NOMO-1 treated with DMSO at 0.1 percent for 48 hours (cell line): ENCODE results near the gene EPHB1.
"Not testable (repeated sequence)": the region's sequence is repeated elsewhere in the genome, so short reads cannot be mapped to it uniquely, and the experiment has no call there.

Experiments
- DNase-seq: peaks from one replicate; lab custom pipeline; 2025; ENCODE audit not compliant: unreplicated experiment; lab: John Stamatoyannopoulos, UW

EPHB1 gene

DNA sequence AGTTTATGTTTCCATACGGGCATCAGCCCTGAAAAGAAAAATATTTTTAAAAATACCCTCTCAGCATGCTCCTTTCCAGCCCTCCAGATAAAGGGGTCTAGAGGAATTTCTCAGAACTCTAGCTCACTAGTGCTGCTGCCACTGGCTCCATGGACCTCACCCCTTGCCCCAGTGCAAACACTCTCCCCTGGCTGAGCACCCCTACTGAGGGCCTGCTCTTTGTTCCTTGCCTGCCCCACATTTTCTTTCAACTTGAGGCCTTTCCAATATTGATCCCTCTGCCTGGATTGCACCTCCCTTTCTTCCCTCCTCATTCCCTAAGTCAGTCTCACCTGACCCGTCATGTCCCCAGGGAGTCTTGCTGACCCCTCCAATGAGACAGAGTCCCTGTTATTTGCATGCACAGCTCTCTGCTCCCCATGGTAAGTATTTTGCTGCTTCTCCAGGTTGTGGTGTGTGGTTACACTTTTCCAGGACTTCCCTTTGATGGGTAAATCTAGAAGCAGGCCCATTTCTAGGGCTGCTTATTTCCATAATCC, 196.5 kb downstream of the EPHB1 start:
- no peak for DNase-seq

DNA sequence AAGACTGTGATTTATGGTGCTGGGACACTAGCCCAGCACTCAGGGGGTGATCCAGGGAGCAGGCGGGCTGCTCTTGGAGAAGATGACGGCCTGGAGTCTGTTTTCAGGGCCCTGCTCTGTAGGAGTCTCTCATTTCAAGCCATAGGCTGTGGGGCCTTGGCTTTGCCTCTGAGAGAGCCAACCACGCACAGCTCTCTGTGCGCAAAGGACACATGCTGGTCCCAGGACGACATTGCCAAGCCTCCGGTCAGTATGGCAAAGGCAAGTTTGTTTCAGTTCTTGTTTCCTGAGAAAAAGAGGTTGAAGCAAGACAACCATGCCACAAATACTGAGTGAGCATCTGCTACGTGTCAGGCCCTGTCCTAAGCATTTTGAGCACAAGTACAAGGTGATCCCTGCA, 197.1 kb downstream of the EPHB1 start:
- DNase-seq: no peak

DNA sequence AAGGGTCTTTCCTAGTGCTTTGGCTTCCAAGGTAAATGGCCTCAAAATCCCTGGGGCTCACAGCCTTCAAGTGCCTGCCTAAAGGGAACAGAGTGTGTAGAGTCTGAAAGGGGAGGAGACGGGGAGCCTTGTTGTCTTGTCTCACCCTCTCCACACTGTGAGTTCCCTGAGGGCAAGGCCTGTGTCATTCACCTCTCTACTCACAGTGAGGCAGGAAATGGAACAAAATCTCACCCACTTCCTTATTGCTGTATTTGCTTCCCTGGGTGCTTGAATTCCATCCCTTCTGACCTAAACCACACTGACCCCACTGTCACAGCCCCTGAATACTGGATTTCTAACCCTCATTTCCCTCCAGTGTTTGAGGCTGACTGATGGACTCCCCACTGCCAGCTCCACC, 197.5 kb downstream of the EPHB1 start:
- no peak for DNase-seq

DNA sequence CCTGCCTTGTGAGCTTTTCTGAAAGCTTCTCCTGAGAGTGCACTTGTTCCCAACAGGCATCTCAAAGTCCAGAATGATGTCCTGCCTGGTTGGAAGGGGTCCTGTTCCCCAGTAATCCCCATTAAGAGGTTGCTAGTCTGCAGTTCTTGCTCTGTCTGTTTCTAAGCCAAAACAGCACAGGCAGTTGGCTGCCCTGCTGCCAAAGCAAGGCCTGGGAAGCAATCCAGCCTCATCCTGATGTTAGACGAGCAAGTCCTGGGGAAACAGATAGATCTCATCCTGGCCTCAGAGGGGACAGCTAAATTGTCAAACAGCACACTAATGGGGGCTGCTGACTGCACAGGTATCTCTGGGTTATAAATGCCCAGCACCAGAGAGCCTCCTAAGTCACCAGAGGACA, 198.0 kb downstream of the EPHB1 start:
- DNase-seq: no peak

DNA sequence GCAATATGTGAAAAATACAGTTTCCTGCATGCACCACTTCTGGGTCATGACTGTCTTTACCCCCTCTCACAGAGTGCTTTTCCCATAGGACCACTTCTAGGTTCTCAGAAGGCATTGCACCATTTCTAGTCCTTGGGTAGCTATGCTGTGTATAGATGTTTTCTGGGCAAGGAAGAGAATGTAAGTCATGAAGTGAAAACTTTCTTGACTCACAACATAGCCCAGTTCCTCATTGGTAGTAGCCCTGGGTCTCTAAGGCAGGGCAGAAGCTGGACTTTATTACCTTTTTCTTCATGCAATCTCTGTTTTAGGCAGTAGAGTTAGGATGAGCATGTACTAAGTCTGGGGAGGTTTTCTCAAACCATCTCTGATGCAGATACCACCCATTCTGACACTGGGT, 203.1 kb downstream of the EPHB1 start:
- DNase-seq: no peak

DNA sequence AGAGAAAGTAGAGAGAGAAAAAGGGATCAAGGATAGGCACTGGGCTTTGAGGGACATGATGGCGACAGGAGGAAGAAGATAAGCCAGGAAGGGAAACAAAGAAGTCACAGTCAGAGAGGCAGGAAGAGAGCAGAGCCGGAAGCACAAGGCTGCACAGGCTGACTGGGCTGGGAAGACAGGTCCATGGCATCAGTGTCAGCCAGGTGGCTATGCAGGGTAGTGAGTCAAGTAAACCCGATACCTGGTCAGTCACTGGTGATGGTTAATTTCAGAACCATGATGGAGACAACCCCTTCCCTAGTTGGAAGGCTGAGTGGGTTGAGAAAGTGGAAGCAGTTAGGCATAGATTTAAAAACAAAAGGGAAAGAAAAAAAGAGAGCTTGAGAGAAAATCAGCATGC, 203.8 kb downstream of the EPHB1 start:
- DNase-seq: no peak

DNA sequence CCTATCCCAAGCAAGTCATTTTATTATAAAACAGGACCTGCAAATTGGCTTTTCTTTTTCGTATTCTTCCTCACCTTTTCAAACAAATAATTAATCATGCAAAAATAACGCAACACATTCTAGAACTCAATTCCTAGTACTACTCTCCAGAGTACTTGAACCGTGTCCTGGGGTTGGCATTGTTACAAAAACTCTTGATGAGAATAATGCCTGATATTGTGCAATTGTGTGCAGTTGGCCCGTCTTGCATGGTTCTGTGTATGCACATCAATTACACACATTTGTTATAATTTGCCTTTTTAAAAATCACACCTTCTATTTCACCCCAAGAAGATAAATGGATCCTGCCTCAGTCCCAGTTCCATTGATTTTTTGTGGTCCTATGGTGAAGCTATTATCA, 205.4 kb downstream of the EPHB1 start:
- DNase-seq: no peak

DNA sequence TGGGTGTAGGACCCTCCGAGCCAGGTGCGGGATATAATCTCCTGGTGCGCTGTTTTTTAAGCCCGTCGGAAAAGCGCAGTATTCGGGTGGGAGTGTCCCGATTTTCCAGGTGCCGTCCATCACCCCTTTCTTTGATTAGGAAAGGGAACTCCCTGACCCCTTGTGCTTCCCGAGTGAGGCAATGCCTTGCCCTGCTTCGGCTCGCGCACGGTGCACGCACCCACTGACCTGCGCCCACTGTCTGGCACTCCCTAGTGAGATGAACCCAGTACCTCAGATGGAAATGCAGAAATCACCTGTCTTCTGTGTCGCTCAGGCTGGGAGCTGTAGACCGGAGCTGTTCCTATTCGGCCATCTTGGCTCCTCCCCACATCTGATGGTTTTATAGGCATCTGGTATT, 210.6 kb downstream of the EPHB1 start:
- DNase-seq: not testable (repeated sequence)

DNA sequence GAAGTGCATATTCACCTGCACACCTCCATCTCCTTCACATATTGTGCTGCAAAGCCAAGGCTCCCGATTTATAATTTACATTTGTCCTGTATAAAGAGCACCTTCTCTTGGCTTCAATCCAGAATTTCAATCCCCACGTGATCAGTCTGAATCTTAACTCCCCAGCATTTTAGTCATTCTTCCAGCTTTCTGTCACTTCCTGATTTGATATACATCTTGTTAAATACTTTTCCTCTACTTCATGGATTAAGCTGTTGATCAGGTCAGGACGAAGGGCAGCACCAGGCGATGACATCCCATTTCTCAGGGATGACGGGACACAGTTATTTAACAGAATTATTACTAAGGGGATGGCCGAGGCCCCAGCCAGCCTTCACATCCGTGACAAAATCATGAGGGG, 212.5 kb downstream of the EPHB1 start:
- no peak for DNase-seq

DNA sequence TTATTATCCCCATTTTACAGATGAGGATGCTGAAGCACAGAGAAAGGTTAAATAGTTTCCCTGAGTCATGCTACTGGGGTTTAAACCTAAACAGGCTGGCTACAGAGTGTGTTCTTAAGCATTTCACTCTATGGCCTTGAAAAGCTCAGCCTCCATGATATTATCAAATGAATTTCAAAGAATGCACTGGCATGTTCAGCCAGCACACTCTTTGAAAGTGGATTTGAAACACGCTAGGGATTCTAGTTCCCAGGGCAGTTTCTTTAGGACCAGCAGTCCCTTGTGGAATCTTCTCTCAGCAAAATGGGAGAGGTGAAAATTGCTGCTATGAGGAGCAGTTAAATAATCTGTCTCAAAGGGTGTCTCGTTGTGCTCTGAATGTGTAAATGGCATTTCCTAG, 213.3 kb downstream of the EPHB1 start:
- no peak for DNase-seq

DNA sequence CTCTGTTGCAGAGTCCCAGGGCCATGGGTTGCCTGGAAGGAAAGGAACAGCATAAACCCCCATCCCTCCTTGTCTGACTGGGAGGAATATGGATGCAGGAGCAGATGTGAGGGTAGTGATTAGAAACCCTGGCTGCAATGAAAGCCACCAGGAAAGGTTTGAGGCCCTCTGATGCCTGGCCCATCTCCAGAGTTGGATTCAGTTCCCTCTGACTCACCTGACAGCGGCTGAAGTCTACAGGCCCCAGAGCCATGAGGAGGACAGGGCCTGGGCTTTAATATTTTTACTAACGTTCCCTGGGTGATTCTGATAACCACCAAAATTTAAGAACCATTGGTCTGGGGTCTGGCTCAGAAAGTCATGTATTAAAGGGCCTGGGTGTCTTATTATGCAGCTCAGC, 214.0 kb downstream of the EPHB1 start:
- no peak for DNase-seq

DNA sequence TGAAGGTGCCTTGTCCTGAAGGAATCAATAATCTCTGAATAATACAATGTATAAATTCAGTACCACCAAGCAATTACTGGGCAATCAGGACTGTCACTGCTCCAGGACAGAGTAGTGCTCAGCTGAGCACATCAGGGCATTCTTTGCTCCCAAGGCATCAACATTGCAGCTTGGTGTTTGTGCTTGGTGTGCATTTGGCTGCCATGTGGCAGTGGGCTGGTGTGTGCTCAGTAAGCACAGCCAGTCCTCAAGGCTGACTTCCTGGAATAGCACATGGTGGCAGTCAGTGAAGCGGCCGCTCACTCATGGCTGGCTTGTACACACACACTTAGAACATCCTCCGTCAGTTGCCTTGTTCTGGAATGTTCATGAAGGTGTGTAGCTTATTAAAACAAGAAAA, 217.0 kb downstream of the EPHB1 start:
- DNase-seq: no peak

DNA sequence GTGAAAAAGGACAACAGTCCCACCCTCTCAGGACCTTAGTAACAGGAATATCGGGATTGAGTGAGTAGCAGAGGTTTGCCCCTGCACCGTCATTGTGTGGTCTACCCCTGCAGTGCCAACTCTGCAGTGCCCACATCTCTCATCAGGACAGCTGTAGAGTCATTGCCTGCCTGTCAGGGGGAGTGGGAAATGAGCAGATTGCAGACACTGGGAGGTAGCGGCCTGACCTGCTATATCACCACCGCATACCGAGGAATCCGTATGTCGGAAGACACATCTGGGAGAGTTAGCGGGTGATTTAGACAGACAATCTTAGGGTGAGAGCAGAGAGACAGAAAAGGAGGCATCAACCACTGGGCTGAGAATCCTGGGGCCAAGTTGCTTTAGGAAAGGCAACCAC, 218.1 kb downstream of the EPHB1 start:
- DNase-seq: no peak

DNA sequence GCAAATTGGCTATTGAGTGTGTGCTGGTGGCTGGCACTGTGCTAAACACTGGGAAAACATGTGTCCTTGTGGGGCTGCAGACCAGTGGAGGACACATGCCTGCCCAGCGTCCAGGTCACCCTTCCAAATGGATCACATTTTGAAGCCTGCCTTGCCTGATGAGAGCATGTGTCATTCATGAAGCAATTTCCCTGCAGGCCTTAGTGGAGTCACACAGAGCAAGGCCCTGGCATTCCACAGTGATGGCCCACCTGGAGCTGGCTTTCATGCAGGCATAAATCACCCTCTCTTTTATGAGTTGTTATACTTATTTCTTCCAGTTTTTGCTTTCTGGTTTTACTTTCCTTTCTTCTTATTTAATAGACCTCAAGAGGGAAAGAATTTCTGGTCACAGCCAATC, 219.5 kb downstream of the EPHB1 start:
- DNase-seq: no peak

DNA sequence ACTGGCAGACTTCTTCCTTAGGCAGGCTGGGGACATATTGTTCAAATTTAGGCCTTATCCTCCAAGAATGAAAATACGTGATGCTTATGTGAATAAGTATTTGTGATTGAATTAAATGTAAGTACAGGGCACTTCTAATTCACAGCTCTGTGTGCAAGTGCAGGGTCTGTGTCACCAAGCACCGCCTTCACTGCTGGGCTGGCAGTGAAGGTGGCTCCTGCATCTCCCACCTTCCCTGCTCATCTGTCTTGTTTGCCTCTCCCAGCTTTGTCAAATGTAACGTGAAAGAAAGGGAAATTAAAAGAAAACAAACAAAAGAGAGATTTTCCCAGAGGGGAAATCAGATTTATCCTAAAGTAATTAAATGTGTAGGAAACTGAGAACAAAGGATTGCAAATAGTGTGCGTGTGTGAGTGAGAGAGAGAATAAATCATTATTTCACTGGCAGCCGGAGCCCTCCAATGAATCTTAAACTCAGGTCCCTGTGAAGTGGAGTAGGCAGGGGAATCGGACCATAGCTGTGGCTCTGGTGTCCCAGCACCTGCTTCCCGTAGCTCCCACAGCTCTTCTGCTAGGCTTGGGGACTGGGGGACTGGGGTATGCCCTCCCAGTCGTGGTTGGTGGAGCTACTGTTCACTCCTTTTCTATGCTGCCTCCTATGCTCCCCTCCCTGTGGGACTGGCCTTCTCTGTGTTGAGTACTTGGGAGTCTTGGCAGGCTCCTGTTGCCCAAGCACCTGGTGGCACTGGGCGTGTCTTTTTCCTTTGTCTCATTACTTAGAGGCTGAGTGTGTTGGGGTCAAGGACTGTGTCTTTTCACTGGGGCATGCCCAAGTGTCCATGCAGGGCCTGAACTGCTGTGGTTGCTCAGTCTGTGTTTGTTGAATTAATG, 222.2 kb downstream of the EPHB1 start:
- no peak for DNase-seq

DNA sequence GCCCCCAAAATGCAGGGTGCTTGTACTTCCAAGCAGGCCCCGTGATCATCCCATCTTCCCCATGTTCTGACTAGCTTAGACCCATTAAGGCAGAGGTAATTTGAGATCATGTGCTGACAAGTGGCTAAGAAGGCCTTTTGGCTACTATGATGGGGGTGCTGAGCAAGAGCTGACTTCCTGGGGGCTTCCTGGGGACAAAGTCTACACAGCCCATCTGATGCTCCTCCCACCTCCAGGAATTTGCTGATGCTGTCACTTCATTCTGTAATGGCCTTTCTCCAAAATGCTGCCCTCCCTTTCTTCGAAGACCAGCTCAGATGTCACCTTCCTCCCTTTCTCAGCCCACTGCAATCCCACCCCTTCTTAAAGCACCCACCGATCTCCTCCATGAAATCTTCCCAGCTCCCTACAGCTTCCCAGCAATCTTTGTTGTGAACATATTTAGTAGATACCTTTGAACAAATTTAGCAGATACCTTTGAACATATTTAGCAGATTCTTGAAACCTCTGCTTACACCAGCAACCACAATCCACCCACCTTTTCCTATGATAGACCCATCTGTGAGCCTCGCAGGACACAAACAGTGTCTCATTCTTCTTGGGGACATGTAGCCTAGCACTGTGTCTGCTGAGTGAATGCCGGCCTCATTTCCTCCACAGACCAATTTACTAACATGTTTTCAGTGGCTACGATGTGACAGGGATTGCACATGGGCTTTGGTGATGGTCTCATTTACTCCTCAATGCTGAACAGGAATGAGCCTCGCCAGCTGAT, 223.3 kb downstream of the EPHB1 start:
- no peak for DNase-seq

DNA sequence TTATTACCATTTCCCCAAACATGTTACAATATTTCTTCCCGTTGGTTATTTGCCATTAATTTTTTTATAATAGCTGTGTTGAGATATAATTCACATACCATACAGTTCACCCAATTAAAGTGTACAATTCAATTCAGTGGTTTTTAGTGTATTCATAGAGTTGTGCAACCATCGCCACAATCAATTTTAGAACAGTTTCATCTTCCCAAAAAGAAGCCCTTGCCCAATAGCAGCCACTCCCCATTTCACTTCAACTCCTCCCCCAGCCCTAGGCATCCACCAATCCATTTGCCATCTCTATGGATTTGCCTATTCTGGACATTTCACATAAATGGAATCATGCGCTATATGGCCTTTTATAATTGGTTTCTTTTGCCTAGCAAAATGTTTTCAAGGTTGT, 225.1 kb downstream of the EPHB1 start:
- peak; percentile 75 for DNase-seq

DNA sequence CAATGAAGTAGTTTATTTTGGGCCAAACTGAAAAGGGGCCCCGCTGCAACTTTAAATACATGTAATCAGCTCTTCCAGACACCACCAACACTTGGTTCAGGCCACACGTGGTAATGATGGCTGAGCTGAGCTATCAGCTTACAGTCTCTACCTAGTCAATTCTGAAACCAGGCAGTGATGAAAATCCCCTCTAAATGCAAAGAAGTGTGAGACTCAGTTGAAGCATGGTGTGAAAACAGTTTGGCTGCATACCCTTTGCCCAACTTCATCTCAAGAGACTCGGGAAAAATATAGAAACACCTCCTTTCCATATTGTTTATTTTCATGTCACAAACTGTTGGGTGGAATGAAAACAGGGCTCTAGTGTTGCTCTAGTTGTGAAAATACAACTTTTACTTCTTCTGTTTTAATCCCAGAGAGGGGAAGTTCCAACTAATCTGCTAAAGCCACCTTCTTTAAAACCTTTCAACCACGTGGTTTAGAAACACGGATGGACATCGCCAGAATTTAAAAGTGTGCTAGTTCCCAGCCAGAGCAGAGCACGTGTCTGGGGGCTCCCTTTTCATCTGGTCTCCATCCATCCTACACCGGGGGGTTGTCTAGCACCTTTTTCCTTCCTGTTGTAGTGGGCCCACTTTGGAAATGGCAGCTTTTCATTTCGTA, 229.1 kb downstream of the EPHB1 start:
- no peak for DNase-seq

DNA sequence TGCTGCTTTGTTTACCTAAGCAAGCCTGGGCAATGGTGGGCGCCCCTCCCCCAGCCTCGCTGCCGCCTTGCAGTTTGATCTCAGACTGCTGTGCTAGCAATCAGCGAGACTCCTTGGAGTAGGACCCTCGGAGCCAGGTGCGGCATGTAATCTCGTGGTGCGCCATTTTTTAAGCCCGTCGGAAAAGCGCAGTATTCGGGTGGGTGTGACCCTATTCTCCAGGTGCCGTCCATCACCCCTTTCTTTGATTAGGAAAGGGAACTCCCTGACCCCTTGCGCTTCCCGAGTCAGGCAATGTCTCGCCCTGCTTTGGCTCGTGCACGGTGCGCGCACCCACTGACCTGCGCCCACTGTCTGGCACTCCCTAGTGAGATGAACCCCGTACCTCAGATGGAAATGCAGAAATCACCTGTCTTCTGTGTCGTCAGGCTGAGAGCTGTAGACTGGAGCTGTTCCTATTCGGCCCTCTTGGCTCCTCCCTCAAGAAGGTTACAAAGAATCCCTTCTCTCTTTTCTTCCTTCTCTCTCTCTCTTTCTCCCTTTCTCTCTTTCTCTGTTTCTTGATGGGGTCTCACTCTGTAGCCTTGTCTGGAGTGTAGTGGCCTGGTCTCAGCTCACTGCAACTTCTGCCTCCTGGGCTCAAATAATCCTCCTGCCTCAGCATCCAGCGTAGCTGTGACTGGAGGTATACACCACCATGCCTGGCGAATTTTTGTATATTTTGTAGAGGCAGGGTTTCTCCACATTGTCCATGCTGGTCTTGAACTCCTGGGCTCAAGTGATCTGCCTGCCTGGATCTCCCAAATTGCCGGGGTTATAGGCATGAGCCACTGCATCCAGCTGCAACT, 235.9 kb downstream of the EPHB1 start:
- not testable (repeated sequence) for DNase-seq

DNA sequence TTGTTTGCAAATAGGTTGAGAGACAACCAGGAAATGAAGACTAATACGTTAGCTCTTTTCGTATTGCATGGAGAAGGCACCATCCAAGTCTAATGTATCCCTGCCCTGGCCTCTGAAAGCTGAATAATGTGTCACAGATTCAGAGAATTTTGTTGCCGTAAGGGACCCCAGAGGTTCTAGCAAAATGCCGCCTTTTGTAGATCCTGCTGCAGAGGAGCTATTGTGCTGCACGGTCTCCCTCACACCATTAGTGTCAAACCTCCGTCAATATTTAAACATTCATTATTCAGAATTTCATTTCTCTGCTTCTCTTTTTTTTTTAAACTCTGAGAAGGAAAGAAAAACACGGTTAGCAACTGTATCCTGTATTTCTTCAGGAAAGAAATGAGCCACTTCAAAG, 238.7 kb downstream of the EPHB1 start:
- DNase-seq: no peak

DNA sequence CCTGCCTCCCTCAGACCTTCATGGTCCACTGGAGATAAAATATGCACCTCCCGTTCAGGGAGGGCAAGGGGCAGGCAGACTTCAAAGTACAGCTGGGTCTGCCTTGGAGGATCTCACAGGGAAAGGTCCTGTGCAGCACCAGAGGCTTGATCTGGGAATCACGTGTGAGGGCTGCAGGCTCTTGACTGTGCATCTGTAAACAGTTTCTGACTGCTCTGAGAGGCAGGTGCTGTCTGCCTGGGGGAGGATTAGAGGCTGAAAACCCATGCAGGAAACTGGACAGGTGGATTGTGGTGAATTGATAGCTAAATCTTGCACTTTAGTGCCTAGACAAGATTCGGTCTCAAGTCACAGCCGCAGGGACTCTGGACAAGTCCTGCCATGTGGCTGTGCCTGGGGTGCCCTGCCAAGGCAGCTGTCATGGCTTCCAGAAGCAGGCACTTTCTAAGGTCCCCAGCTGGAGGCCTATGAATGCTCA, 239.3 kb downstream of the EPHB1 start:
- DNase-seq: no peak
